HG03139 (cell line): Measurements from ENCODE around the gene WDR4.
"Not testable (repeated sequence)": the region's sequence is repeated elsewhere in the genome, so short reads cannot be mapped to it uniquely, and the experiment has no call there.

Experiments
- ATAC-seq: cut with Tn5 transposase; IDR thresholded peaks from one replicate; pipeline ENCODE4 v1.9.1; 2021; ENCODE audit not compliant: unreplicated experiment

Gene WDR4

GRCh38 chr21:42878678-42878992, 704 bp downstream of the WDR4 start:
- peak; percentile 21 for ATAC-seq

DNA sequence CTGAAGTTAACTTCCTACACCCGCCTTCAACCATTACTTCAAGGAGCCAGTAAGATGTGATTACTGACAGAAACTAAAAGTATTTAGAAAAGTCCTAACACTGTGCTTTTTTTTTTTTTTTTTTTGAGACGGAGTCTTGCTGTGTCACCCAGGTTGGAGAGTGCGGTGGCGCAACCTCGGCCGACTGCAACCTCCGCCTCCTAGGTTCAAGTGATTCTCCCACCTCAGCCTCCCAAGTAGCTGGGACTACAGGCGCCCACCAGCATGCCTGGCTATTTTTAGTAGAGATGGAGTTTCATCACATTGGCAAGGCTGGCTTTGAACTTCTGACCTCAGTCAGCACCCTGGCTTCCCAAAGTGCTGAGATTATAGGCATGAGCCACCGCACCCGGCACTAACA, 3.5 kb downstream of the WDR4 start:
- not testable (repeated sequence) for ATAC-seq

DNA sequence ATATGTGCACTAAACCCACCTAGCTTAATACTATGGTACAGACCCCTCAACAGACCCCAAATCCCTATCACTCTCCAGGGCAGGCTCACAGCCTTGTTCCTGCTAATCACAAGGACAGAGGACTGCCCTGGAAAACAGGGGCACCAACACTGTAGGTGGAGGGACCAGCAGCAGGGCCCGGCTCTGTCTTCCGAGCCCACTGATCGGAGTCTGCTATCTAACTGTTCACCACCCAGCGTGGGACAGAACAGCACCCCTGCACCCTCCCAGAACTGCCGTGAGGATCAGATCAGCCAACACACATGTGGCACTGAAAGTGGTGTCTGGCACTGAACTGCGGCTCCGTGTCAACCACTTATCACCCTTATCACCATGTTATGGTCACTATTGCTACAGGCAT, 6.2 kb downstream of the WDR4 start:
- ATAC-seq = no peak

GRCh38 chr21:42868196-42868595, 11.1 kb downstream of the WDR4 start:
- ATAC-seq = no peak

DNA sequence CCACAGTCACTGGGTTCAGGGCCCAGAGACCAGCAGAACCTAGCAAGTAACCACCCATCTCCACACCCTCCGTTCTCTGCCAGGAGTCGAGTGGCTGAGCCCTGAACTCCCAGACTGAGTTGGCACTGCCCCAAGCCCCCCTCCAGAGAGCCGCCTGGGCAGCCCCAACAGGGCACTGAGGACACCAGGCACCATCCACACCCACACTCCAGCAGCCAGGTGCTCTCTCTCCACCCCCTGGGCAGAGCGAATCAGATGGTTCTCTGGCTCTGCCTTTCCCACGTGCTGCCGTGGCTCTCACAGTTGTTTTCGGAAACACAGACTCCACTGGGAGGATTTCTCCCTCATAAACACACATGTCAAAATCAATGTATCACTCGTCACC, 13.6 kb downstream of the WDR4 start:
- ATAC-seq = no peak

- no peak for ATAC-seq
Observed at GRCh38 chr21:42864815-42865775, 14.2 kb downstream of the WDR4 start.

GRCh38 chr21:42864286-42864685, 15.1 kb downstream of the WDR4 start:
- ATAC-seq = no peak

- ATAC-seq = no peak
Observed at GRCh38 chr21:42863504-42863870, 15.9 kb downstream of the WDR4 start.

DNA sequence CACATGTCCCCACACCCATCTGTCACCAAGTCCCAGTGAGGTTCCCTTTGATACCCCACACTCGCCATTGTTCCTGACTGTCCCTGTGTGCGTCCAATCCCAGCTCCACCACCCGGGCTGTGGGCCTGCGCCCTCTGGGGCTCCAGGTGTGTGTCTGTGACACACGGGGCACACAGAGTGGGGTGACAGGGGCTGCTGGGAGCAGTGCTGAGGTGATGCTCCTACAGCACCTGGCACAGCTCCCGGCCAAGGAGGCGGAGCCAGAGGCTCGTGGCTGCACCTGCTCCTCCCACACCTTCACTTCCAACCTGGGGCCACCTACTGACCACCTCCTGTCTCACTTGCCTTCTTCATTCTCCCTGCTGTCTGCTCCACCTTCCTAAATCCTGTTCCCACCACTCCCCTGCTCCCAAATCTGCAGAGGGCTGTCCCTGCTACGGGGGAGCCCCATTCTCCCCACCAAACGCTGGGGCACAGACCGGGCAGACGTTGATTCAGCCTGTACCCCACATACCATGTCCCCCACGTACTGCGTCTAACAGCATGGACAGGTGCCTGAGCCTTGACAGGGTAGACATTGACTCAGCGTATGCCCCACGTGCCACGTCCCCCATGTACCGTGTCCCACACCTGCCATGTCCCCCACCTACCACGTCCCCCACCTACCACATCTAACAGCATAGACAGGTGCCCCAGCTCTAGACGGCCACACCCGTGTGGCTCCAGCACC, 16.4 kb downstream of the WDR4 start:
- ATAC-seq = no peak

DNA sequence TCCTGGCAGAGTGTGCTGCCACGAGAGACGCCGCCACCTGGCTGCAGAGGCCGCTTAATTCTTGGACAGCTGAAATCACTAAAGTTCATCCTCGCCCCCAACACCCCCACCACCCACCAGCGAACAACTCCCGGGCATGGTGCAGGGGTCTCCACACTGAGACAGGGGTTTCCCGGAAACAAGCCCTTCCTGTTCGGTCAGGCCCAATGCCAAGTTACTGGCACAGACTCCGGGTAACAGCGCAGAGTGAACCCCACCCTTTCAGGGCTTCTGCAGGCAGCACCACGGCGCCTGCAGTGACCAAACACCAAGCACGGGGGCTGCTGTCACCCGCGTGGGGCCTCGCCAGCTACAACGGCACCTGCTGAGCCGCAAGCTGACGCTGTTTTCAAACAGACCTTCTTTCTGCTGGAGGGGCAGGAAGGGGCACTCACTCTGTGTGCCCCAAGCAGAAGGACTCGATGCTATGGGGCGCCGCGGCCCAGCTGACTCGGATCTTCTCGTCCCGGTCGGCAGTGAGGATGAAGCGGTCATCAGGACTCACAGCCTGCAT, 17.4 kb downstream of the WDR4 start:
- ATAC-seq = no peak

DNA sequence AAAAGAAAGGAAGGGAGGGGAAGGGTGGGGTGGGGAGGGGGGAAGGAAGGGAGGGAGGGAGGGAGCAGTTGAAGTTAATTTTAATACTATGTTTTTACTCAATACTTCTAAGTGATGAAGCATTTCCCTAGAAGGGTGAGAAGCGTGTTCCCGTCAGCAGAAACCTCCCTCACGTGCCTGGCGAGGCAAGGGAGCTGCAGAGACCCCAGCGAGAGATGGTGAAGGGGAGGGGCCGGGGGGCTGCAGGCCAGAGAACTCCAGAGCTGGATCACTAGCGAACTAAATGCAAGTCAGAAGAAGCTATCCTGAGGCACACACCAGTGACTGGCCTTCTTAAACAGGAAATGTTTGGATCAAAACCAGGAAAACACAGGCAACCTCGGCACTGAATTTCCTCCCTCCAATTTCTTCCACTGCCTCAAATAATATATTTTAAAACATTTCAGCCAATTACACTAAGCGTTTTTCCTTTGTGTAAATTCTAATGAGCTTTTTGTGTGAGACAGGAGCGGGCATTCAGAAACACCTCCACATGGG, 18.0 kb downstream of the WDR4 start:
- no peak for ATAC-seq

DNA sequence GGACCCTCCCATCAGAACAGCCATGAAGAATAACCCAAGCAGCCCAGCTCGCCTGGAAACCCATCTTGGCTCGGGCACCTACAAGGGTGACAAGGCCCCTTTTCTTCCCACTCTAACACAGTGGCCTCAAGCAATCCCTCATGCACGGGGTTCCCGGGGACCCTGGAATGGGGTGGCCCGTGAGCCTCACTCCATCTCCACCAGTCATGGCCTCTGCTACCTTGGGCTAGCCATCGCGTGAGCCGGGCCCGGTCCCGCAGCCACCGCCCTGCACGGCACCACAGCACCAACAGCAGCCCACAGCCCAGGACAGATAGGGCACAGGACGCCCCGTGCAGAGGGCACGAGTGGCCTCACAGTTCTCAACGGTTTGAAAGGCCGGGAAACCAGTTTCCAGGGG, 19.0 kb downstream of the WDR4 start:
- ATAC-seq = no peak

GRCh38 chr21:42859891-42860230, 19.5 kb downstream of the WDR4 start:
- no peak for ATAC-seq

- no peak for ATAC-seq
Observed at GRCh38 chr21:42858957-42859890, 20.1 kb downstream of the WDR4 start.

GRCh38 chr21:42858185-42858847, 21.0 kb downstream of the WDR4 start:
- ATAC-seq = no peak

DNA sequence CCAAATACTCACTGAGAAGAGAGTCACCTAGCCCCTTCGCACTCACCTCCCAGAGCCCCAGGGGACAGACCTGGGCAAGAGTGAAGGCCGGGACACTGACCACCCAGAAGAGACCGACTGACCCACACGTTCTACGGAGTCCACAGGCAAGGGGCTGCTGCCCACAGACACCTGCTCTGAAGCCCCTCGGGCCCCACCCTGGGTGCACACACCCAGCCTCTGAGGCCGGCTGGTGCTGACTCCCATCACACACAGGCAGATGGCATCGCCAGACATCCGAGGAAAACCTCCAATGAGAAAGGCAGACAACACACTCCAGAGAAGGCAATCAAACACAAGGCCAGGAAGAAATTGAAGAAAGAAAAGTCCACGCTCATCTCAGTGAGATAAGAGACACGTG, 22.1 kb downstream of the WDR4 start:
- ATAC-seq = no peak

DNA sequence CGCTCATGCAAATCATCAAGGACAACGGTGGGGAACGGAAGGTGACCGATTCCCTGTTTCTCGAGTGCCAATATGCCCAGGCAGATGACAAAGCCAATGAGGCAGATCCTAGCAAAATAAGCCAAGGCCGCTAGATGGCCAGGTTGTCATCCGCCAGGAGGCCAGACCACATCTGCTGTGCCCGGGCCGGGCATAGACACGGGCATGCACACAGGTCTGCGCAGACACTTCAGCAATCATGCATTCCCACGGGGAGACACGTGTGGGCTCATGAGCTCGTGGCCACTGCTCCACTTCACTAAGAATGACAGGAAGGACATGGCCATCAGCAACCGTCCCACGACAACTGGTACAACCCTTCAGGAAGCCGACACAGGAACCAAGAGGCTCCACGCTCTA, 23.4 kb downstream of the WDR4 start:
- ATAC-seq = no peak

DNA sequence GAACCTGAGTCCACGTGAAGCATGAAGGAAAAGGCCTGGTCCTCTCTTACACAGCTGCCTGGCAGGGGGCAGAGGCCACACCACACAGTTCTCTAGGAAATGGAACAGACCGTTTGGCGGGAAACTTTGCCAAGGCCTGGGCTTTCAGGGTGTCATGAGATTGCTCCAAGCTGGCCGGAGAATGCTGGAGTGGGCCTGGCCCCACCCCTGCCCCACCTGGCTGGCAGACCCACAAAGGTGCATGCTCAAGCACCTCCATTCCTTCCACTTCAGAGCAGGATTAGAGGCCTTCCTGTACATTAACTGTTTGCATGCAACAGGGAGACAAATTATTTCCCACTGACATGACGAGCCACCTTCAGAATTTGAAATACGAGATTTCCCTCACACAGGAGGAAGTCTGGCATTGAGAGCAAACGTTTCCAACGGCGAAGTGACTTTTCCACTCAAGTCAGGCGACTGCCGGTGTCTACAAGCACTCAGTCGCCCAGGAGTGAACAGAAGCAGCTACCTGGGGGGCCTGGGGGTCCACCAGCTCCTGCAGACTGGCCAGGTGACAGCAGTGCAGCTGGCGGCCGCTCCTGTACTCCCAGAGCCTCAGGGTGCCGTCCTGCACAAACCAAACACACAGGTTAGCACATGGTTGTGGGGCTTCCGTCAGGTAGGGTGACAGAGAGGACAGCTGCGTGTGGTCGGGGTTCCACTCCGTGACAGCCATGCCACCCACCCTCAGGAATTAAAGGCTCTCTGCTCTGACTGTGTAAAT, 24.0 kb downstream of the WDR4 start:
- no peak for ATAC-seq

GRCh38 chr21:42854246-42855010, 24.9 kb downstream of the WDR4 start:
- ATAC-seq = no peak
